Superior temporal gyrus (tissue), 1 donor: ENCODE data around the gene NCAPG2.

Experiments
- DNase-seq: peaks from one replicate; pipeline ENCODE4 v3.0.0-alpha.2; 2016; ENCODE audit errors: extremely low spot score

The NCAPG2 gene, protein sequence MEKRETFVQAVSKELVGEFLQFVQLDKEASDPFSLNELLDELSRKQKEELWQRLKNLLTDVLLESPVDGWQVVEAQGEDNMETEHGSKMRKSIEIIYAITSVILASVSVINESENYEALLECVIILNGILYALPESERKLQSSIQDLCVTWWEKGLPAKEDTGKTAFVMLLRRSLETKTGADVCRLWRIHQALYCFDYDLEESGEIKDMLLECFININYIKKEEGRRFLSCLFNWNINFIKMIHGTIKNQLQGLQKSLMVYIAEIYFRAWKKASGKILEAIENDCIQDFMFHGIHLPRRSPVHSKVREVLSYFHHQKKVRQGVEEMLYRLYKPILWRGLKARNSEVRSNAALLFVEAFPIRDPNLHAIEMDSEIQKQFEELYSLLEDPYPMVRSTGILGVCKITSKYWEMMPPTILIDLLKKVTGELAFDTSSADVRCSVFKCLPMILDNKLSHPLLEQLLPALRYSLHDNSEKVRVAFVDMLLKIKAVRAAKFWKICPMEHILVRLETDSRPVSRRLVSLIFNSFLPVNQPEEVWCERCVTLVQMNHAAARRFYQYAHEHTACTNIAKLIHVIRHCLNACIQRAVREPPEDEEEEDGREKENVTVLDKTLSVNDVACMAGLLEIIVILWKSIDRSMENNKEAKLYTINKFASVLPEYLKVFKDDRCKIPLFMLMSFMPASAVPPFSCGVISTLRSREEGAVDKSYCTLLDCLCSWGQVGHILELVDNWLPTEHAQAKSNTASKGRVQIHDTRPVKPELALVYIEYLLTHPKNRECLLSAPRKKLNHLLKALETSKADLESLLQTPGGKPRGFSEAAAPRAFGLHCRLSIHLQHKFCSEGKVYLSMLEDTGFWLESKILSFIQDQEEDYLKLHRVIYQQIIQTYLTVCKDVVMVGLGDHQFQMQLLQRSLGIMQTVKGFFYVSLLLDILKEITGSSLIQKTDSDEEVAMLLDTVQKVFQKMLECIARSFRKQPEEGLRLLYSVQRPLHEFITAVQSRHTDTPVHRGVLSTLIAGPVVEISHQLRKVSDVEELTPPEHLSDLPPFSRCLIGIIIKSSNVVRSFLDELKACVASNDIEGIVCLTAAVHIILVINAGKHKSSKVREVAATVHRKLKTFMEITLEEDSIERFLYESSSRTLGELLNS

DNA sequence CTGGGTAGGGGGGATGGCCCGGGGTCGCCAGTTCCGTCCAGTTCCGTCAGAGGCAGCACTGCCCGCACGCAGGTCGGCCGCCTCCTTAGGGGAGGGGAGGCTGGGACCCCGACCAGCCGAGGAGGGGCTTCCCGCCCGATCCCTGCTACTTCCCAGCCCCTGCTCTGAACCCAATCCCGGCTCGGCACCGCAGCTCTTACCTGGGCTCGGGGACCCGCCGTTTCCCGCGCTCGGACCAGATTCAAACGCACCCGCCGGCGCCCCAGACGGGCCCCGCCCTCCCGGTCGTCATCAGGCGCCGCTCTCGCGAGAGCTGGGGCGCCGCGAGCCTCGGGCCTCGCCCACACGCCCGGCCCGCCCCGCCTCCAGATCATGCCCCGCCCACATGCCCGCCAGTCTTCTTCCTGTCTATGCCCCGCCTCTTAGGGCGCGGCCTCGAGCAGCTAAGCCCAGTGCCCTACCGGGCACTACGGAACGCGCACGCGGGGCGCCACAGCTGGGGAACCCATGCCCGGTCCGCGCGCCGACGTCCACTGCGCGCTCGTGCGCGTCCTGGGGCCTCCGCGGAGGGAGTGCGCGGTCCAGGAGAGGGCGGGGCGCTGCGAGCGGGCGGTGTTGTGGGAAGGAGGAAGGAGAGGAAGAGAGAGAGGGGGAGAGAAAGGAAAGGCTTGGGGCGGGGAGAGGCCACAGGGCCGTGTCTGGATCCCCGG, at the start of gene NCAPG2:
TSS of gene NCAPG2 (minus strand) at position 281 of the 710 bp plus-strand sequence. CDS start 2,905 bp downstream, outside the sequence.
- peak; percentile 93 for DNase-seq

DNA sequence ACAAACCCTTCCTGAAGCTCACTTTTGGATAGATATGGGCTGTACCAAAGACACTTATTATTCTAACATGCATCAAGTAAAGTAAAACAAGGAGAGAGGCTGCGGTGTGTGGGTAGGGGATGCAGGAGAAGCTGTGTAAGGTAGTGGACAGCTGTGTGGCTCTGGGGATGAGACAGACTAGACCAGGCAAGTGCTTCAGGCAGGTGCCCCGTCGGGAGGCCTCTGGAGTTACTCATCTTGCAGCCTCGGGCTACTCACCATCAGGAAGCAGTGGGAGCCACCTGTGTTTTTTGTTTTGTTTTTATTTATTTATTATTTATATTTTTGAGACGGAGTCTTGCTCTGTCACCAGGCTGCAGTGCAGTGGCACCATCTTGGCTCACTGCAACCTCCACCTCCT, 49.3 kb upstream of the NCAPG2 start:
- DNase-seq, result no peak

DNA sequence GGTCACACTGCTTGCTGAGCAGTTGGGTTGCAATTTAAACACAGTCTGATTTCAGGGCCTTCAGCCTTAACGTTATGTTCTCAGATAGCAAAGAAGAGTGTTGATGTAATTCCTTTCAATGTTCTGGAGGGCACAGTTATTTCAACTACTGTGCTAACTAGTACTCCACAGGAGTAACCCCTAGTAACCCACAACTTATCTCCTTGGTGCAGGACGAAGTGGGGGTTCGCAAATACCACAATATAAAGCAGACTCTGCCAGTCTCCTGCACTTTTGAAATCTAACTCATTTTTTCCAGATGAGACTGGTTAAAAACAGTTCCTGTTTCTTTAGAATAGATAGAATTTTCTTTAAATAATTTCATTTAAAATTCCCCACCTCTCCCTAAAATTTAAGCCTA, 47.1 kb upstream of the NCAPG2 start:
- no peak for DNase-seq

DNA sequence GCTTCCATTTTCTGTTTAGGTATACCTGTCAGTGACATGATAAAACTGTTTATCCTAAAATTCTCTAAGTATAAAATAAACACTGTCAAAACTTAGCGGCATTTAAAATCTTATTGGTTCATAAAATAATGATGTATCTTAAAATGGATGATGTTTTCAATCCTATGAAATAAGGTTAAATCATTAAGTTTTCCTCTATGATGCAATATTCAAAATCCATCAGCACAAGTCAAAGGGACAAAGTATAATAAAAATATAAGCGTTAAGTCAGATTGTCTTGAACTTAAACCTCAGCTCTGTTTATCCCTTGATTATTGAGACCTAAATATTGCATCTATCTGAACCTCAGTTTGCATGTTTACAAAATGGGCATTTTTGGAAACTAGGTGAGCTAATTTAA, 46.6 kb upstream of the NCAPG2 start:
- no peak for DNase-seq

DNA sequence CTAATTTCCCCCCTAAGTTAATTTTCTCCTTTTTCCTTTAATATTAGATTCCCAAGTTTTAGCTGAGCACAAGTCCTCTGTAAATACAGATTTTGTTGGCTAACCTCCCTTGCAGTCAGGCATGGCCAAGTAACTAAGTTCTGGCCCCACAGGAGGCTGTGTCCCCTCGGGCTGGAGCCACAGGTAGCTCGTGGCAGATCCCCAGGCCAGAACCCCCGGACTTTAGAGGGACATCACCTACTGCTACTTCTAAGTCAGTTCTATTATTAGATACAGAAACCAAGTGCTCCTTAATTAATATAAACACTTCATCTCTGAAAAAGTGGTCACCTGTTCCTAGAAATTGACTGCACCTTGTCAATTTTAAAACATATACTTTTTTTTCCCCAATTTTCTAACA, 46.1 kb upstream of the NCAPG2 start:
- DNase-seq, result no peak

DNA sequence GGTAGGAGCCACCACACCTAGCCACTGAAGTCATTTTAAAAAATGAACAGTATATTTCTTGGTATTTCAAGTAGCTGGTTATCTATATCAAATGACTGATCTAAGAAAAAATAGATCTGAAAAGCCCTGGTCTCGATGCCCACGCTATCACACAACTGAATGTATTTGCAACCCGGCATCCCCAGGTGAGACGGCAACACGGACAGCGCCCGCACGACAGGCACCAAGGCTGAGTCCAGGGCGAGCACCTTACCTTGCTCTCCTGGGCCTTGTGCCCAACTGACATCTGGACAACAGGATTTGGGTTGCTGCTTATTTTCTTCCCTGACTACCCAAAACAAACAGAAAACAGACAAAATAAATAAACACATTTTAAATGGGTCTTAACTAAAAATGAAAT, 44.8 kb upstream of the NCAPG2 start:
- no peak for DNase-seq

DNA sequence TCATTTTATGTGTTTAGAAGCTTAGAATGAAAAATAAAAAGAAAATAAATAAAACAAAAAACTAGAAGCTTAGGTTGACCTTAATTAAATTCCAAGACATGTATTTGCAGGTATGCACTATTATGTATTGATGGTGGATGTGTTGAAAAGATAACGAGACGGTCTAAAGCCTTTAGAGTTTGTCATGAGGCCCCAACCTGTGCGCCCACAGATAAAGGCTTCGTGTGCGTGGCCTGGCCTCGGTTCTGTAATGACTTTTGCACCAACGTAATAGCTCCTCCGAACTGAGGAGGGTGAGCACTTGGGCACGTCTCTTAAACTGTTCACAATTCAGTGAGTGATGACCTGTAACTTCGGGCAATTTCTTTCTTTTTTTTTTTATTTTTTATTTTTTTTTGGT, 43.7 kb upstream of the NCAPG2 start:
- DNase-seq, result no peak

DNA sequence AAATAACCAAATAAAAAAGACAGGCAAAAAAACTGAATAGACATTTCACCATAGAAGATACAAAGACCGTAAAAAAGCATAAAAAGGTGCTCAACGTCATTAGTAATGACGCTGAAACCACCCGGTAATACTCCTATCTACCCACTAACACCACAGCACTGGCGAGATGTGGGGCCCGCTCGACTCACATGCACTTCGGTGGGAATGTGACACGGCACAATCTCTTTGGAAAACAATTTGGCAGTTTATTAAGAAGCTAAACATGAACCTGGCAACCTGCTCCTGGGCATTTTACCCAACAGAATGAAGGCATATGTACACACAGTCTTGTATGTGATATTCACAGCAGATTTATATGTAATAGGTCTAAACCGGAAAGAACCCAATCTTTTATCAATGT, 42.8 kb upstream of the NCAPG2 start:
- no peak for DNase-seq

DNA sequence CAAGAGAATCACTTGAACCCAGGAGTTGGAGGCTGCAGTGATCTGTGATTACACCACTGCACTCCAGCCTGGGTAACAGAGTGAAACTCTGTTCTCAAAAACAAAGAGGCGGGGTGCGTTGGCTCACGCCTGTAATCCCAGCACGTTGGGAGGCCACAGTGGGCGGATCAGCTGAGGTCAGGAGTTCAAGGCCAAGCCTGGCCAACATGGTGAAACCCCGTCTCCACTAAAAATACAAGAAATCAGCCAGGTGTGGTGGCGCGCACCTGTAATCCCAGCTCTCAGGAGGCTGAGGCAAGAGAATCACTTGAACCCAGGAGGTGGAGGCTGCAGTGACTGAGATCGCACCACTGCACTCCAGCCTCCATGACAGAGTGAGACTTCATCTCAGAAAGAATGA, 42.4 kb upstream of the NCAPG2 start:
- no peak for DNase-seq

DNA sequence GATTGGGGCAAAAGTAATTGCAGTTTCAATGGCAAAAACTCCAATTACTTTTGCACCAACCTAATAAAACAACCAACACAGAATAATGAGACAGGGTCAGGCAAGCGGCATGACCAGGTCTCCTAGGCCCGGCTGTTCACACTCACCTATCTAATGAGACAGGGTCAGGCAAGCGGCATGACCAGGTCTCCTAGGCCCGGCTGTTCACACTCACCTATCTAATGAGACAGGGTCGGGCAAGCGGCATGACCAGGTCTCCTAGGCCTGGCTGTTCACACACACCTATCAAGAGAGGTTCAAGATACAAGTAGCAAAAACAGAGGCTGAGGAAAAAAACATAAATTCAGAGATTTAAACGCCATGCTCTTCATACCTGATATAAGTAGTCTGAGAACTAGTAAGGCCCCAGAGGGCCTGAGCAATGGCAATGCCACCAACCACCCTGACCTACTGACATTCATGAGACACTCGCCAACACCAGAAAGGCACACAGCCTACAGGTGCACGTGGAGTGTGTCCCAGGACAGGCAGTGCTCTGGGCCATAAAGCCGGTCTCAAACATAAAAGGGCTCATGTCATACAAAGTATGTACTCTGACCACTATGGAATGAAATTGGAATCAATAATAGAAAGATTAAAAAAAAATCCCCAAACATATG, 40.6 kb upstream of the NCAPG2 start:
- DNase-seq, result no peak

DNA sequence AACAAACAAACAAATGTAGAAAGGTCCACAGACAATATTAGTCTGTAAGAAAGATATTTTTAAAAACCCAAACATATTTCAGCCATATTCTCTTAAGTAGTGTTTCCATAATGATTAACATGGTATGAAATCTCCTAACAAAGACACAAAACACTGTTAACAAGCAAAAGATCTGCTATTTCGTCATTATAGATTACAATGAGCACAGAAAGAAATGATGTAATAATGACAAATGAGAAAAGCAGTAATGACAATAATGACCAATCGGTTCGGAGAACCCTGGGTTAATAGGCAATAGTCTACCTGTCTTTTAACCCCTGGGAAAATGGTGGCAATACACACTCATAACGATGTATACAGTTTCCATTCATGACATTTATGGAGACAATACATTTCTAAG, 39.5 kb upstream of the NCAPG2 start:
- DNase-seq, result no peak

DNA sequence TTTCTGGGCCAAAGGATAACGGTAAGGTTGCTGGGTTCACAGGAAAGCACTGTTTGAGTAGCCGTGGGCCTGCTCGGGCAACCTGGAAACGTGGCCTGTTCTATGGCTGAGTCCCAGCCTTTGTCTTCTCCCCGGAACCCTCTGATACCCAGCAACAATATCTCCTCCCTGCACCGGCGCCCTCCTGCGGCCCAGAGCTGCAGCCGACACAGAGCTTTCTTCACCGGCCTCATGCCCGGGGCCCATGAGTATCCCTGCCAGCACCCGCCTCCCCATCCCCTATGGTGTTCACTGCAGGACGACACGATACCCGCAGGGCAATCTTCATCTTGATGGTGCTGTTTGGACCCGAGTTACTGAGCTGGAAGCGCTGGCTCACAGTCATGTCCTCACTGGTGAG, 38.6 kb upstream of the NCAPG2 start:
- DNase-seq, result no peak

DNA sequence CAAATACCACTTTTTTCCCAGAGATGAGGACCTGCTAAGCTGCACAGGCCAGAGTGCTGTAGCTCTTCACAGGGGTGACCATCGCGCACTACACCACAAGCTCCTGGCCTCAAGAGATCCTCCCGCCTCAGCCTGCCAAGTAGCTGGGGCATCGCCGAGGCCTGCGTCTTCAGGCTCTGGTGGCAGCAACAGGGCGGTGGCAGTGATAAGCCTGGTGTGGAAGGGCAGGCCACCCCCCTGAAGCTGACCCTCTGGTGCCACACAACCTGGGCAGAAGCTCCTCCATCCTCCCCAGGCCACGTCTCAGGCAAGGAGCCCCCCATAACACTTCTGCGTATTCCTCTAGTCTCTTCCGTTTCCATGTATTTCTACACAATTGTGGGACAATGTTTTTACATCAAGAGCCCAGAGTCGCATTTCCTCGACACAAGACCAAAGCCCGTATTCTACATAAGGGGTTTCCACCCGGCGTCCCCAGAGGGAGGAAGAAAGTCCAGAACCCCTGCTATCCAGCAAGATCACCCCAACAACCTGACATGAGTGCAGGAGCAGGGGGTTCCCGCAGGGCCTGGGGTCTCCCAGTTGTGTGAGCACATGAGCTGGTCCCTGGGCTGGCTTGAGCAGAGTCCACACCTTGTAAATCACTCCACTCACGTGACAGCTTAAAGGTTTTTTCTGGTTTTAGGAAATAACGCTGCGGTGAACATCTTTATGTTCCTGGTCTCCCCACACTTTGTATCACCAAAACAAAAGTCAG, 37.6 kb upstream of the NCAPG2 start:
- no peak for DNase-seq

DNA sequence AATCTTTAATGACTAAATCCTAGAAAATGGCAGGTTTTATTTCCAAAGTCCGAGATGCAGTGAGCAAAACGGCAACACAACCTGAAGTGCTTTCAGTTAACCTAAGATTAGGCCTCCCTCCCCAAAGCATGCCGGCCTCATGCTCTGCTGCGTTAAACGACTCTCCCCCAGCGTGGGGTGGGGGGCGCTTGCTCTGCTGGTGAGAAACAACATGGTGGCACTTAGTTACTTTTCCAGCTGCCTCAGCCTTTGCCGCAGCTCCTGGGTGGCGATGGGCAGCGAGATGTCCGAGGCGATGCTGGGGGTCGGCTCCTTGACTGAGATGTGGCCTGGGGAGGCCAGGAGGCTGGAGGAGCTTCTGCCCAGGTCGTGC, 36.7 kb upstream of the NCAPG2 start:
- no peak for DNase-seq

DNA sequence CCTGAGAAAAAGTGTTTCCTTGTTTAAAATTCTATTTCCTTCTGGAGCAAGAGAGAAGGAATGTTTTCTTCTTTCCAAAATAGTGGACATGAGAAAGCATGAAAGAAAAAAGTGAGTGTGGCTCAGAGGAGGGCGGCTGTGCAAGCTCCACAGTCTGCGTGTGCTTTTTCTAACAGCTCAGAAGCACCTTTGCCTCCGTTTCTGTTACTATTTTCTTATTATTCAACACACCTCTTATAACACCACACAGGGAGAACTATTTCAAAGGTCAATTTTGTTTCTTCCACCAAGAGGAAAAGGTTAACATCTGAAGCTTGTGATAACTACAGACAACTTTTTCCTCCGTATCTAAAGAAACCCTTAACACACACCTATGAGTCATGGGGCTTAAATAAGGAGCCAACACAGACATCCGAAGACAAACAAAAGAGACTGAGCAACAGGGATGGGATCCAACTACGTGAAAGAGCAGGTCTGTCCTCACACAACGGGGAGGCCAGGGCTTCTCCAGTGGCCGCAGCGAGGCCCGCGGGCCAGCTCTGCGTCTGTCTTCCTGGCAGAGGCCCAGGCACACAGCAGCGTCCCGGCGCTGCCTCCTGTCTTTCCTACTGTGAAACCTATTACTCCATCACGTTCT, 36.2 kb upstream of the NCAPG2 start:
- DNase-seq, result no peak

DNA sequence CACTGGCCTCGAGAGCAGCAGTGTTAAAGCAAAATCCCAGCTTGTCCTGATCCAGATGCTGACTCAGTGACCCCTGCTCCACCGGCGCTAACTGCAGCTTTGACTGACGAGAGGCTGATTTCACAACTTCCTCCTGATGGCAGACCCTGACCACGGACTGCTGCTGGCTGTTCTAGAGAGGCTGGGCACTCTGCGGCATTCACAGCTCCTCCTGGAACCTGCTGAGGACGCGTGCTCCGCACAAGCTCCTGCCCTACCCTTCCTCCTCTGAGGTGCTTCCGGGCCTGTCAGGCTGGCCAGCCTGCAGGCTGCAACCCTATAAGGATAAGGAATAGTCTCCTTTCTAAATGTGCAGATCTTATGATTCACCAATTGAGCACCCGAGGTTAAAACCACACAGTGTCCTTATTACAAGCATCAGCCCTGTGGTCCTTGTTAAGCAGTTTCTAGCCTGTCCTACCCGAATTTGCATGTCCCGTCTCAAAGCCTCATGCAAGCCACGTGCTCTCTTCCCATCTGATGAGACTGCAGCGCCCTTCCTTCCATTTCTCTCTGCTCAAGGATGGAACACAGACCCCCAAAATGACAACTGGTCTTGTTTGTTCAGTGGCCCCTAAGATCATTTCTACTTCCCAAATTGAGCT, 35.5 kb upstream of the NCAPG2 start:
- no peak for DNase-seq

DNA sequence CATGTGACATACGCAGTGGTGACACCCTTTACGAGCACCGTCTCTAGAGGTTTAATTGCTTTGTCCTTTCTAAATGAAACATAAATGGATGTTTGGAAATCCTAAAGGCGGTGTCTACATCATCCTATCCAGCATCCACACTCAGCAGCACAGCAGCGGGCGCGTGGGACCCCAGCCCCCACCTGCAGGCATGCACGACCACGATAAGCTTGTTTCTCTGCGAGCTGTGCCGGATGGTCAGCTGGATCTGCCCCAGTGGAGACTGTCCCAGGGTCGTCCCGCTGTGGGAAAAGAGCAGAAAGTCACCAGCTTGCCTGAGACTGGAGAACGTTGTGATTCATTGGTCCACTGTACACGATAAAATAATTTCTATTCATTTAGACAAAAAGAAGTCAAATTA, 34.2 kb upstream of the NCAPG2 start:
- no peak for DNase-seq

DNA sequence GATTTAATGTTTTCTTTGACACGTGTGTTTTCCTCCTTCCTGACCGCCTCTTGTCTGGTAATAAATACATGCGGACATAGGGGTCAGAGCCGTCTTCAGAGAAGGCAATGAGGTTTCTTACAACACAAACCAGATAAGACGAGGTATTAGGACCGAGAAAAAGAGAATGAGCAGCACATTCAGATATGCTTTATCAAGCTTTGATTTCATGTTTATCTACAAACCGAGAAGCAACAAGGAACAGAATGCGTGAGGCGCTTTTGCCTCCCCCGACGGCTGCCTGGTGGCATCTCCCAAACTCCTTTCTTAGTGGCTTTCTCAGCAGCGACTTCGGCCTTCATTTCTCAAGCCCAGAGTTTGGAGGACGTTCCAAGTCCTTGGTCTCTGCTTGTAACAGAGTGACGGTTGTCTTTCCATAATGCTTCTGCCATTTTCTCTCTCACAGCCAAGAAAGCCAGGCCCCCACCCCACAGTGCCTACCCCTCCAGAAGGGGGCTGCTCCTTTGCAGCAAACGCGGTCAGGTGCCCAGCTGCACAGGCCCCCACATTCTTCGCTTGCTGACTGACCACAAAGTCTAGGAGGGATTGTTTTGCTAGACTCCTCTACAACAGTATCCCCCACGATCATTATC, 32.6 kb upstream of the NCAPG2 start:
- DNase-seq, result no peak

DNA sequence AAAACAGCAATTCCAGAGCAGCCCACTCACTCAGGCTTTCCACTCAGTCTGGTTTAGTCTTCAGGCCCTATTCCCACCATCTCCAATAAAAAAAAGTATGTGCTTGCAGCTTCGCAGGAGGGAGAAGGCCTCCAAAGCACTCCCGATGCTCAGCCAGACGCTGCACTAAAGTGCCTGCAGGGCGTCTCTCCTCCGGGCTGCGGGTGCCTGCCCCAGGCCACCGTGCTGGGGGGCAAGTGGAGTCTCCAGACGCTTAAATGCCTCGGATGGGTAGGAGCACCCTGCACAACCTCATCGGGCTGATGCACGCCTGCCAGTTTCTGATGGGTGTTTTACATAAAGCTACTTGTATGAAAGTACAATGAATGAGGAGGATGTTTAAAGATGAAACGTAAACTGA, 31.3 kb upstream of the NCAPG2 start:
- DNase-seq, result no peak
